Measurements from ENCODE around the gene GLB1L3. TPM values are rescaled to one million over a fixed set of nuclear protein-coding genes. Genes with fewer than 3 reads are reported as not detected.
"Not testable (repeated sequence)": the region's sequence is repeated elsewhere in the genome, so short reads cannot be mapped to it uniquely, and the experiment has no call there.

GLB1L3 gene
- total RNA-seq, 1 experiment from 2014 or later: 0.10 TPM

GRCh38 chr11:134272381-134273316 lies 3.5 kb upstream of the GLB1L3 start:
- DNase-seq (ENCODE audit: low read depth): no peak

DNA sequence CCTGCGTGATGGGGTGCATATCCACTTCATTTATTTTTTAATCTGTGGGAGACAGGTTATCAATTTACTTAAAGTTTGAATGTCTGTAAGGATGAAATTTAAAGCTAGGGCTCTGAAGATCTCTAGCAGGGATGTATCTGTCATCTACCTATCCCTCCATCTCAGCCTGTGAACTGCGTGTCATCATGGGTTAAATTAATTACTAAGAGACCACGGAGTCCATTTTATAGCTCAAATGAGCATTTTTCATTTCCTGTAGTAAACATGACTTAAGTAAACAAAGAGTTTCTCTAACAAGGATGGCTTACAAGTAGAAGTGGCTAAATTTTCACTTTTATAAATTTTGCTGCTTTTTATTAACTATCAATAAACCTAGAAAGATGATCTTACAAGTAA lies 2.9 kb upstream of the GLB1L3 start:
- DNase-seq (ENCODE audit: low read depth): no peak

GRCh38 chr11:134275188-134275533 lies 1.0 kb upstream of the GLB1L3 start:
- DNase-seq (ENCODE audit: low read depth): no peak

DNA sequence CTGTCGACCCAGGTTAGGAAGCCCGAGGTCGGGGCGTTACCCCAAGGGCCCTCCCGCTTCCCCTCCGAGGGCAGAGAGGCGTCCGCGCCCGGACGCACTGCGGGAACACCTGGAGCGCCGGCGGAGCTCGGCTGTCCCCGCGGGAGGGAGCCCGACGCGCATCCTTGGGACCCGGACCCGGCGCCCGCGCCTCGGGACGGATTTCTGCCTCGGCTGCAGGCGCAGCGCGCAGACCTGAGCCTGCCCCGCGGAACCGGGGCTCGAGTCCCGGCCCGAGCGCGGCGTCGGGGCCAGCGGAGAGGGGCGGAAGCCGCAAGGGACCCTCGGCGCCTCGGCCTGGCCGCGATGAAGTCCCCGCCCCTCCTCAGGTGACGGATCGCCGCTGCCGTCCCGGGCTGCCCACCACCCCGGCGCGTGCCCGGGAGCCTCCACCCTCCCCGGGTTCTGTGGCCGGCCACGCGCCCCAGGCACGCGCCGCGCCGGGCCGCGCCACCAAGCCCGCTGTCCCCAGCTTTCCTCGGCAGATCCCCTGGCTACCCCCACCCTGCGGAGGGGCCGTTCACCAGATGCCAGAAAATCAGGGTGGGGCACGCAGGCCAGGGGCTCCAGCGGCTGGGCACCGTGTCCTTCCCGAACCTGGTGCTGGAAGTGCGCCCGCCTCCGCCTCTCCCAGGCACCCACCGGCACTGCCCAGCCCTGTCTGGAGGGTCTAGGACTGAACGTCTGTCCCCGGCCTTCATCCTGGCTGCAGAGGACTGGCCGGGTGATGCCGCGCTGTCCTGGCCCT lies 410 bp downstream of the GLB1L3 start:
- no peak for DNase-seq (ENCODE audit: low read depth)

- no peak for DNase-seq (ENCODE audit: low read depth)
These were observed 1.2 kb downstream of the GLB1L3 start for GRCh38 chr11:134277183-134278001.

DNA sequence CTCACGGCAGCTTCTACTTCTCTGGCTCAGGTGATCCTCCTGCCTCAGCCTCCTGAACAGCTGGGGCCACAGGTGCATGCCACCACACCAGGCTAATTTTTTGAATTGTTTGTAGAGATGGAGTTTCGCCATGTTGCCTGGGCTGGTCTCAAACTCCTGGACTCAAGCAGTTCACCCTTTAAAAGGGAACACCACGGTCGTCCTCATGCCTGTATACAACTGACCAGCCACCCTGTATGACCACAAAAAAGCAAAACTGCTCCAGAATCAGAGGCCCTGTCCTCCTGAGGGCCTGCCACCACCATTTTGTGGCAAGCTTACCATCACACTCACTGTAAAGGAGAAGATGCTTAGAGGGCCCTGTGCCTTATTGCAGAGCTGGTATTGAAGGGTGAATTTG lies 2.2 kb downstream of the GLB1L3 start:
- DNase-seq (ENCODE audit: low read depth): no peak

DNA sequence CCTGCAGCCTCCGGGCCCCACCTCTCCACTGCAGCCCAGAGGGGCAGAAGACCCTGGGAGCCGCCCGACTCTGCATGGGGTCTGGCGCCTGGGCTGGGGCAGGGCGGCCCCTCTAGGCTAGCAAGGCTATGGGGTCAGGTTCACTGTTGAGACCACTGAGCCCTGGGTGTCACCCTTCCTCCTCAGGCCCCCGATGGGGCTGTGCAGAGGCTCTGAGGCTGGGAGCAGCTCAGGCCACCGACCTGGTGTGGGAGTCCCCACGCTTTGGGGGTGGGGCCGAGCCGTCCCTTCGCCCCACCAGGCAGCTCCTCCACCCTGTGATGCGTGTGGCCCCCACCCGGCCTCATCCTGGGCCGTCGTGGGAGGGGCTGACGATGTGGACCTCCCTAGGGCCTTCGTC lies 5.5 kb downstream of the GLB1L3 start:
- not testable (repeated sequence) for DNase-seq (ENCODE audit: low read depth)

- no peak for DNase-seq (ENCODE audit: low read depth)
These were observed 6.2 kb downstream of the GLB1L3 start for GRCh38 chr11:134282121-134283045.

GRCh38 chr11:134283461-134284230 lies 7.5 kb downstream of the GLB1L3 start:
- DNase-seq (ENCODE audit: low read depth): no peak

GRCh38 chr11:134284349-134284748 lies 8.2 kb downstream of the GLB1L3 start:
- DNase-seq (ENCODE audit: low read depth): not testable (repeated sequence)

DNA sequence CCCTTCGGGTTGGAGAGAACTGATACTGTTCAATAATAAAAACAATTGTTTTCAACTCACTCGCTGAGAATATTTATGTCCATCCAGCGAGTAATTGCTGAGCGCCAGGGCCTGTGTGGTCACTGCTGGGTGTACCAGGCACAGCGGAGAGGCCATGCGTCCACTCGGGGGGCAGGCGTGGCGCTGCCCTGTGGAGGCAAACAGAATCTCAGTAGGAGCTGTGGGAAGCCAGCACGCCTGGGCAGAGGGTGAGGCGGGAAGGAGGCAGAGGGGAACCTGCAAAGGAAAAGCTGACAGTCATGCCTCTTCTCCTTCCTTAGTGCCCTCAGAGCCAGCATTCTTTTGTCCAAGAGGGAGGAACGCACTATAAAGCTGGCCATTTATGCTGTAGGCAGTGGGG lies 11.4 kb downstream of the GLB1L3 start:
- no peak for DNase-seq (ENCODE audit: low read depth)

- DNase-seq (ENCODE audit: low read depth): no peak
These were observed 12.3 kb downstream of the GLB1L3 start for GRCh38 chr11:134288486-134288885.

- no peak for DNase-seq (ENCODE audit: low read depth)
These were observed 13.0 kb downstream of the GLB1L3 start for GRCh38 chr11:134289167-134289566.

GRCh38 chr11:134289789-134290188 lies 13.6 kb downstream of the GLB1L3 start:
- no peak for DNase-seq (ENCODE audit: low read depth)

DNA sequence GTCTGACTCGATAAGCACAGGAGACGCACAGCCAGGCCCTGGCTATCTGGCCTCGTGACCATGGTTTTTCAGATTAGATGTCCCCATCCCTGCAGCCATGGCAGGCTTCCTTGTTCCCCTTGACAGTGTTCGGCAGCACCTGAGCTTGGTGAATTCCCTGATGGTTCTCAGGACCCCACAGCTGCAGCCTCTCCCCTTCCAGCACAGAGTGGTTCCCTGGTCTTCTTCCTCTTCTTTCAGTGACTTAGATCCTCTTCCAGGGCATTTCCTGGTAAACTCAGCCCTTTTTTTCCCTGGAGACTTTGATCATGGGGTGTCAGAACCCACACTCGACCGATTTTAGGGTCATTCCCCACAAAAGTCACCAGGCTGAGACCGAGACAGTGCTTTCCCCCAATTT lies 14.5 kb downstream of the GLB1L3 start:
- no peak for DNase-seq (ENCODE audit: low read depth)

- DNase-seq (ENCODE audit: low read depth): no peak
These were observed 15.0 kb downstream of the GLB1L3 start for GRCh38 chr11:134291196-134291595.

DNA sequence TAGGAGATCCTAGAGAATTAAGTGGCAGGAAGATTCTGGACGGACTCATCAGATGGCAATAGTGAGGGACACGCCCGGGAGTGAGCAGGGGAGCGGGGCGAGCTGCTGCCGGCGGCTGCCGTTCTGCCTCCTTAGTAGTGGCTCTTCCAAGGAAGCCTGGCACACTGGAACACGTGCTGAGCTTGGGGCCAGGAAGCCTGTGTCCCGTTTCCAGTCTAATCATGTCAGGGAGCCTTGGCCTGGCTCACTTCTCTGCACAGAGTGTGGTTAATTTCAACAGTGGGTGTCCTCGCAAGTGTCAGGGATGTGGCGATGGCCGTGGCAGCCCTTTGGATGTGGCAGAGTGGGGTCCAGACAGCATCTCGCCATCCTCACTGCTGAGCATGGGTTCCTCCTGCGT lies 16.5 kb downstream of the GLB1L3 start:
- no peak for DNase-seq (ENCODE audit: low read depth)

DNA sequence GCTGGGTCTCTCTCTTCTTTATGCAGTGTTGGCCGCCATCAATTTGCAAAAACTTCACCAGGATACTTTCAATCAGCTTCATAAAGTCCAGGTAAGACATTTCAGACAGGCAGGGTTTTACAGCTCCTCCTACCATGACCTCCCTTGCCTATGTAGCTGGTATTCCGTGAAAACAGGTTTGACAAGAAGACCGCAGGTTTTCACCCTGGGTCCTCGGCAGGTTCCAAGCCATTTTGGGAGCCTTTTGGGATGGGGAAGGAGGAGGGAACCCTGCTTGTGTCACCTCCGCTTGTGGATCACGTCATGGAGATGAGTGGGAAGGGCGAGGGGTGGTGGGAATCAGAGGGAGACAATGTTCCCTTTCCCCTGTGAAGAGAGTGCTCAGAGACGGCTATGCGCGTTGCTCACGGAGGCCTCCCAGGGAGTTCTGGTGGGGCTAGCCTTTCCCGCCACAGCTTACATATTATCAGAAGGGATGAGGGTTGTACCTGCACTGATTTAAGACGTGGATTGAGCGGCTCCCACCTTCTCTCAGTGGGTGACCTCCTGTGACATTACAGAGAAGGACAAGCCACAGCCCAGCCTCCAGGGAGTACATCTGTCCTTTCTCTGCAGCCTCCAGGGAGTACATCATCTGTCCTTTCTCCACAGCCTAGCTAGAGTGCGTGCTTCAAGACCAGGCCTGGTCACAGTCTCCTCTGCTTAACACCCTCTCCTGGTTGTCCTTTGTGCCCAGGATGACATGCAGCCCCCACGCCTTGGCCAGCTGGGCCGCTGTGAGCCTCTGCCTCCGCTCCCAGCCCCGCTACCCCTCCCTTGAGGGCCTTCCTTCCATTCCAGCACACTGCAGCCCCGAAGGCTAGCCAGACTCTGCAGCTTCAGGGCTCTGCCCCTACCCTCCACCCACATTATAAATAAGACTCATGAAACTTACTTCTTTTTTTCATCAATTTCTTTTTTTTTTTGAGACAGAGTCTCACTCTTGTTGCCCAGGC lies 17.2 kb downstream of the GLB1L3 start:
- DNase-seq (ENCODE audit: low read depth): no peak

DNA sequence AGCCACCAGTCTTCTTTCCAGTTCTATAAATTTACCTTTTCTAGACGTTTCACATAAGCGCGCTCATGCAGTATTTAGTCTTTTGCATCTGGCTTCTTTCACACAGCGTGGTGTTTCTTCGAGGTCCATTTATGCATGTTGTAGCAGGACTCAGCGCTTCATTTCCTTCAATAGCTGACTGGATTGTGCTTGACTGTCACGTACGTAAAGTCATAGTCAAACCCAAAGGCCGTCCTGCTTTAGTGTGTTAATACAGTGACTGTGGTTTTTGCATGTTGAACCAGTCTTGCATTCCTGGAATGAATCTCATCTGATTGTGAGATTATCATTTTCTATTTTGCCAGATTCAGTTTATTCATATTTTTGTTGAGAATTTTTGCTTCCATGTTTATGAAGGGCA lies 18.5 kb downstream of the GLB1L3 start:
- DNase-seq (ENCODE audit: low read depth): no peak
